Parathyroid adenoma (tissue), 2 donors: ENCODE results near the gene PFKL.

Experiments used
- H2AFZ ChIP-seq: fragments of 300-600 bp; sonication (generic); one replicate; pipeline ENCODE4 v1.7.0; 2017; ENCODE audit warnings: antibody characterized with exemption, mild to moderate bottlenecking
- H3K27ac ChIP-seq: fragments of 300-600 bp; sonication (generic); one replicate; pipeline ENCODE4 v1.7.0; 2017
- H3K27me3 ChIP-seq: fragments of 300-600 bp; sonication (generic); one replicate; pipeline ENCODE4 v1.7.0; 2017; ENCODE audit warnings: low read length; ENCODE audit not compliant: control insufficient read depth, insufficient read depth
- H3K36me3 ChIP-seq: fragments of 300-600 bp; sonication (generic); one replicate; pipeline ENCODE4 v1.7.0; 2017; ENCODE audit warnings: low read length; ENCODE audit not compliant: control insufficient read depth, insufficient read depth
- H3K4me1 ChIP-seq: fragments of 300-600 bp; sonication (generic); one replicate; pipeline ENCODE4 v1.7.0; 2017; ENCODE audit warnings: control low read depth
- H3K4me2 ChIP-seq: fragments of 300-600 bp; sonication (generic); one replicate; pipeline ENCODE4 v1.7.0; 2017; ENCODE audit warnings: low read length
- H3K4me3 ChIP-seq: fragments of 300-600 bp; sonication (generic); one replicate; pipeline ENCODE4 v1.7.0; 2017; ENCODE audit warnings: low read depth, low read length
- H3K79me2 ChIP-seq: fragments of 300-600 bp; sonication (generic); one replicate; pipeline ENCODE4 v1.7.0; 2017; ENCODE audit warnings: control low read depth
- H3K9ac ChIP-seq: fragments of 300-600 bp; sonication (generic); one replicate; pipeline ENCODE4 v1.7.0; 2017; ENCODE audit warnings: mild to moderate bottlenecking
- H3K9me3 ChIP-seq: fragments of 300-600 bp; sonication (generic); one replicate; pipeline ENCODE4 v1.7.0; 2017; ENCODE audit warnings: low read length; ENCODE audit not compliant: control insufficient read depth
- CTCF ChIP-seq: fragments of 300-600 bp; sonication (generic); IDR thresholded peaks from one replicate; pipeline ENCODE4 v1.7.0; 2017; ENCODE audit warnings: antibody characterized with exemption, mild to moderate bottlenecking
- donor health status: primary hyperparathyroidism.

The PFKL gene

DNA sequence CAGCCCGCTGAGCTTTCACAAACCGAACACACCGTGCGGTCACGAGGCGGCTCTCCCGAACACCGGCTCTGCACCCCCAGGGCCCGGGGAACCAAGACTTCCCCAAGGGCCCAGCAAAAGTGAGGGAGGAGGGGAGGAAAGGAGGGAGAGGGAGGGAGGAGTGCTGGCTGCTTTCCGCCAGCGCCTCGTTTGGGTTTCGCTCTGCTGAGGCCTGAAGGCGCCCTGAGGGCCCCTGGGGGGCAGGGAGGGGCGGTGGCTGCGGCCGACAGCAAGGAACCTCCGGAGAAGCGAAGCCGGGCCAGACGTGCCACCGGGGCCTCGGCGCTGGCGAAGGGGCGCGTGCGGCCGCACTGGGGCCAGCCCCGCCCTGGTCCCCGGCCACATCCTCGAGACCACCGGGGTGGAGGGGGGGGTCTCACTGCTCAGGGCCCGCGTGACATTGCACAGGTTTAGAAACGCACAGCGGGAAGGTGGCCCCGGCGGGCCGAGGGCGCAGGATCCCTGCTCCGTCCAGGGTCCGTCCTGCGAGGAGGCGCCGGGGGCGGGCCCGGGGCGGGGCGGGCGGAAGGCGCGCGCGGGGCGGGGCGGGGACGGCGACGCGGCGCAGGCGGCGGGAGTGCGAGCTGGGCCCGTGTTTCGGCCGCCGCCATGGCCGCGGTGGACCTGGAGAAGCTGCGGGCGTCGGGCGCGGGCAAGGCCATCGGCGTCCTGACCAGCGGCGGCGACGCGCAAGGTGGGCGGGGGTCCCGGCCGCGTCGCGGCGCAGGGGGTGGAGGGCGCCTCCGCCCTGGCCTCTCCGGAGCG, at the start of gene PFKL:
Gene PFKL, plus strand, starts transcription at position 596 of the 804 bp plus-strand sequence. Its CDS starts 53 bp downstream, at position 649.
- Histone ChIP-seq H2AFZ (peak within 1 kb of the TSS; percentile 86), H3K4me1 (peaks cover 3% of the 10 kb centered on the region), H3K27ac (peak within 1 kb of the TSS; percentile 79), H3K9ac (peak within 1 kb of the TSS; percentile 53), H3K36me3 (no peaks in the 10 kb centered on the region), H3K9me3 (no peaks in the 10 kb centered on the region), H3K4me2 (peak within 1 kb of the TSS; percentile 94), H3K4me3 (peak within 1 kb of the TSS; percentile 70), H3K79me2 (no peaks in the 10 kb centered on the region), H3K27me3 (no peaks in the 10 kb centered on the region)
- no peak for TF ChIP-seq CTCF

DNA sequence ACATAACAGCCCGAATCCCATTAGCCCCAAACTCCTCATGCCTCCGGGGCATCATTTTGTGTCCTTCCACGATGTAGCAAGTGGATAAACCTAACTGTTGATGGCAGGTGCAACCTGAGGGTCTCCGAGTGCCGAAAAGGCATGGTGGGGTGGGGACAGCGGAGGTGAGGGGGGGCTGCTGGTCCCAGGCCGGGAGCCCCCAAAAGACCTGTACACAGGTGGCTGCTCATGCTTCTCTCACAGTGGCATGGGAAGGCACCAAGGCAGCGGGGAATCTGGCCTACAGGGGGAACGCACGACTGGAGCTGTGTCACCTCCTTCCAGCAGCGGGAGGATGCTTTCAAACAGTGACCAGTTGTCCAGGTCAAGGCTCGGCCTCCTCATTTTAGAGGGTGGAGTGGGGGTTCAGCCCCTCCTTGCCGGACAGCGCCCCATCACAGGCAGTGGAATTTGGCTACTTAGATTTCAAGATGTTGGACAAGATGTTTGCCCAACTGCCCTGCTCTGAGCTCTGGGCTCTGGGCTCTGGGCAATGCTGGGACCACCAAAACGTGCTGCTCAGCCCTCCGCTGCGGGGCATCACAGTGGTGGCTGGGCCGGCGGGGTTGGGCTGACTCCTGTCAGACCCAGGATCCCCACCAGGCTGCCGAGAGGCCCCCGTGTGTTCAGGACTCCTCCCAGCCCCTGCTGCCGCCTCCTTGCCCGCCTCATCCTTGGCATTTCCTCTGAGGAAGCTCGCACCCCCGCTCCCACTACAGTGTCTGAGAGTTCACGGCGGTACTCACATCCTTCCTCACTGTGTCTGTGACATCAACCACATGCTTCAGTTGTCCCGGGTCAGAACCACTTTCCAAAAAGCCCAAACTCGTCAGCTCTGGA, 45.8 kb upstream of the PFKL start:
- H3K27ac ChIP-seq = no peak overlapping the region
- no peaks in the 10 kb centered on the region for H3K9me3 ChIP-seq

DNA sequence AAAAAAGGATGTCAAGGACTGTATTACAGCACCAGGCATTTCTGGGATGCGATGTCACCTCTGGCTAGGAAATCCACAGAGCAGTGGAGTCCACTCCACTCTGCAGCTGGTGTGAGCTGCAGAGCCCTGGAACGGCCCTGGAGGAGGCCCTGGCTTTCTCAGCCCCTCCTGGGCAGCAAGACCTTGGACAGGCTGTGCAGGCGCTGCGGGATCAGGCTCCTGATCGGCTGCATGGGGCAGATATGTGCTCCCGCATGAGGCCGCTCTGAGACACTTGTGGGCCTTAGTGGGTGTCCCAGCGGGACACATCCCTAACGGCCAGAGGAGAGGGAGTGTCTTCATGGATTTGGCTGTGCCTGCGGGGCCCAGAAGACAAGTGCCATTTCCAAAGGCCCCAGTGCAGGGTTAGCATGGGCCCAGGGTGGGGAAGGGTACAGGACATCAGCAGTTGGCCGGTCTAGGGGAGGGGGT, 44.3 kb upstream of the PFKL start:
- Histone ChIP-seq H3K27ac (no peak overlapping the region), H3K4me3 (no peak overlapping the region), H3K4me2 (no peak overlapping the region), H3K9me3 (no peaks in the 10 kb centered on the region), H3K36me3 (no peaks in the 10 kb centered on the region), H3K4me1 (no peaks in the 10 kb centered on the region), H3K9ac (no peak overlapping the region), H2AFZ (no peak overlapping the region), H3K79me2 (no peaks in the 10 kb centered on the region), H3K27me3 (no peaks in the 10 kb centered on the region)
- TF ChIP-seq CTCF = no peak

More for the DNA sequence above, 45.8 kb upstream of the PFKL start:
- no peaks in the 10 kb centered on the region for H3K79me2 ChIP-seq
- TF ChIP-seq CTCF = no peak
- H3K9ac ChIP-seq = no peak overlapping the region
- H3K4me2 ChIP-seq = no peak overlapping the region
- no peaks in the 10 kb centered on the region for H3K4me1 ChIP-seq
- no peak overlapping the region for H2AFZ ChIP-seq
- no peaks in the 10 kb centered on the region for H3K36me3 ChIP-seq
- no peaks in the 10 kb centered on the region for H3K27me3 ChIP-seq
- H3K4me3 ChIP-seq = no peak overlapping the region

DNA sequence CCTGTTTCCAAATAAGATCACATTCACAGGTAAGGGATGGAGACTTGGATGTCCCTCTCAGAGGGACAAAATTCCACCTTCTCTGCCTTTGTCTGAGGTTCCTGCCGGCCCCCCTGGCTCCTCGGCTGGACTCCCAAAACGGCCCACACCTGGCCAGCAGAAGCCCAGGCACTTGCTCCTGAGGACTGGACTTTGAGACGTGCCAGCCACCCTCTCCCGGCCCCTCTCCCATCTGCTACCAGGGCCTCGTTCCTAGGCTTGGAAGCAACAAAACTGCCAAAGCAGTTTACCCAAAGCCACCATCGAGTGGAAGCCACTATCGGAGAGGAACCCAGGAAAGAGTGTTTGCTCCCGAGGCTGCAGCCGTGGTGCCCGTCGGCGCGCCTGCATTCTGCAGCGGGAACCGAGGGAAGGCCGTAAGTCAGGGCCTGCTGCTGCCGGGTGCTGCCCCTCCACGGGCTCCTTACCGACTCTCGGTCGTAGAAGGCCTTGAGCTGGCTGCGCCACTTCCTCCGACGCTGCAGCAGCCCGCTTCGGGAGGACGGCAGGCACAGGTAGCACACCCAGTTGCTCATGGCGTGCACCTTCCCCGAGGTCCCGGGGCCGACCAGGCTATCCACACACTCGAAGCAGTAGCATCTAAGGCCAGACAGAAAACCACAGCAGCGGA, 41.7 kb upstream of the PFKL start:
- Histone ChIP-seq H3K36me3 (no peaks in the 10 kb centered on the region), H3K4me3 (no peak overlapping the region), H3K9ac (no peak overlapping the region), H3K27me3 (no peaks in the 10 kb centered on the region), H2AFZ (no peak overlapping the region), H3K27ac (no peak overlapping the region), H3K79me2 (no peaks in the 10 kb centered on the region), H3K9me3 (no peaks in the 10 kb centered on the region), H3K4me2 (no peak overlapping the region), H3K4me1 (no peaks in the 10 kb centered on the region)
- no peak for TF ChIP-seq CTCF
